ENCODE results near the gene SPATA17. TPM values are rescaled to one million over a fixed set of nuclear protein-coding genes. Genes with fewer than 3 reads are reported as not detected.

The SPATA17 gene
- total and polyA plus RNA-seq, 2 of the 8 experiments (the other 6 are each of a cell fraction or from before 2014, with no cell fraction given) = 0.17 to 0.48 TPM

GRCh38 chr1:217875229-217875628 lies 244.1 kb downstream of the SPATA17 start:
- CTCF ChIA-PET (ENCODE audit: partially characterized antibody) = no interaction called here
- POLR2A ChIA-PET (ENCODE audit: partially characterized antibody) = no interaction called here
- H4K5ac ChIP-seq (ENCODE audit: insufficient read length, low read depth, low read length) = no peak overlapping the region
- no peaks in the 10 kb centered on the region for H3K4me1 ChIP-seq (replicated peaks in 1 of 4; ENCODE audit: control insufficient read depth in 3 of 4, insufficient read depth in 4 of 4, low read length in 3 of 4)
- no peak overlapping the region for H2BK5ac ChIP-seq (ENCODE audit: low read depth, low read length)
- no peak overlapping the region for H3K9ac ChIP-seq (replicated peaks in 1 of 4; ENCODE audit: extremely low read depth in 1 of 4, low read depth in 3 of 4, low read length in 3 of 4)
- no peak overlapping the region for H3K56ac ChIP-seq (replicated peaks; ENCODE audit: insufficient read length, low read depth, low read length)
- H3K4me2 ChIP-seq (ENCODE audit: insufficient read depth in 1 of 2, low read depth in 2 of 2, low read length in 2 of 2) = no peak overlapping the region
- no peaks in the 10 kb centered on the region for H3K36me3 ChIP-seq (ENCODE audit: control insufficient read depth in 2 of 4, insufficient read depth in 4 of 4, low read length in 3 of 4)
- H2BK20ac ChIP-seq (ENCODE audit: low read length) = no peak overlapping the region
- H4K8ac ChIP-seq (ENCODE audit: extremely low read depth, insufficient read depth, low read length) = no peak overlapping the region
- H3K79me2 ChIP-seq (ENCODE audit: control insufficient read depth in 1 of 2, insufficient read depth in 2 of 2, low read length in 2 of 2) = no peaks in the 10 kb centered on the region
- no peak overlapping the region for H3K27ac ChIP-seq (ENCODE audit: low read depth, low read length)
- no peak for FAIRE-seq
- no peak overlapping the region for H3K14ac ChIP-seq (ENCODE audit: insufficient read length)
- H2BK120ac ChIP-seq (replicated peaks; ENCODE audit: low read depth, low read length) = no peak overlapping the region
- H3K23ac ChIP-seq (ENCODE audit: insufficient read length) = no peak overlapping the region
- H2BK12ac ChIP-seq (ENCODE audit: low read depth, low read length) = no peak overlapping the region
- no peak for TF ChIP-seq TCF12 (IDR thresholded peaks at IDR 0.05; ENCODE audit: low read depth, low read length)
- no peak for TF ChIP-seq E2F6 (IDR thresholded peaks at IDR 0.05)
- TF ChIP-seq NANOG (IDR thresholded peaks at IDR 0.05; ENCODE audit: insufficient read depth, low read depth, low read length, poor library complexity, severe bottlenecking) = no peak
- H3K4me3 ChIP-seq (ENCODE audit: extremely low read depth in 1 of 4, insufficient read depth in 2 of 4, low read depth in 3 of 4, low read length in 4 of 4) = no peak overlapping the region
- H3K27me3 ChIP-seq (replicated peaks in 1 of 4; ENCODE audit: control insufficient read depth in 3 of 4, extremely low read depth in 1 of 4, insufficient read depth in 3 of 4, low read length in 3 of 4) = no peaks in the 10 kb centered on the region
- no peak overlapping the region for H2AK5ac ChIP-seq (ENCODE audit: low read depth, low read length)
- H3K9me3 ChIP-seq (ENCODE audit: insufficient read depth in 2 of 2, low read depth in 1 of 2, low read length in 1 of 2) = no peaks in the 10 kb centered on the region
- H3K18ac ChIP-seq (ENCODE audit: extremely low read depth, low read length) = no peak overlapping the region
- no peaks in the 10 kb centered on the region for H3K79me1 ChIP-seq (ENCODE audit: low read depth, low read length)
- no peak overlapping the region for H3K4ac ChIP-seq (replicated peaks; ENCODE audit: insufficient read length, low read depth, low read length)
- no peaks in the 10 kb centered on the region; the same call in 1 of the 2 replicates for H3K23me2 ChIP-seq (ENCODE audit: low read depth, low read length)
- H4K91ac ChIP-seq (replicated peaks; ENCODE audit: insufficient read length, low read length) = no peak overlapping the region
- H2BK15ac ChIP-seq (ENCODE audit: low read length) = no peak overlapping the region
- no peaks in the 10 kb centered on the region for H4K20me1 ChIP-seq (replicated peaks in 1 of 2; ENCODE audit: control insufficient read depth in 1 of 2, insufficient read depth in 2 of 2, low read length in 2 of 2)
- H2AFZ ChIP-seq (ENCODE audit: low read length) = no peak overlapping the region
- DNase-seq (ENCODE audit: low read depth in 1 of 2, low spot score in 2 of 2) = no peak

Measured in H1 (cell line).